Measurements from ENCODE around the gene CPLX3. TPM values are rescaled to one million over a fixed set of nuclear protein-coding genes. Genes with fewer than 3 reads are reported as not detected.
A peak's percentile ranks its signal among the peaks of the same experiment; 100 is the strongest.
"Not testable (repeated sequence)": the region's sequence is repeated elsewhere in the genome, so short reads cannot be mapped to it uniquely, and the experiment has no call there.

The CPLX3 gene
- total and polyA plus RNA-seq, 5 donors from 2014 or later, result 0.35 TPM; not detected in 4

- peak overlapping the region; percentile 95 for H3K27ac ChIP-seq (ENCODE audit: insufficient read depth, low read length, poor library complexity, severe bottlenecking)
- H3K4me3 ChIP-seq (ENCODE audit: low read depth, low read length), result peak overlapping the region; percentile 85
- Mint-ChIP-seq H3K4me1 (peaks cover 3 to 73% (median 40%) of the 10 kb centered on the region in 4 donors), H3K27me3 (peaks cover 12% of the 10 kb centered on the region), H3K27ac (peak overlapping the region; percentile 97 to 100 (median 99)), H3K4me3 (peak overlapping the region; percentile 89 to 98 (median 94)), H3K36me3 (peaks cover 13% of the 10 kb centered on the region)
- H3K4me1 ChIP-seq (ENCODE audit: control insufficient read depth, insufficient read depth, low read length, poor library complexity, severe bottlenecking), result peaks cover 90% of the 10 kb centered on the region
- DNase-seq; H3K9me3 Mint-ChIP-seq; H3K36me3 ChIP-seq (ENCODE audit: control insufficient read depth, insufficient read depth, low read length); H3K9me3 ChIP-seq (ENCODE audit: control insufficient read depth in 2 of 2, low read length in 2 of 2); ATAC-seq (ENCODE audit: low read depth in 2 of 2); H3K27me3 ChIP-seq (ENCODE audit: control insufficient read depth, insufficient read depth, low read length): not testable (repeated sequence)
Observed at GRCh38 chr15:74786081-74786480, 40.3 kb upstream of the CPLX3 start.

GRCh38 chr15:74786551-74787165, 39.8 kb upstream of the CPLX3 start:
- H3K27ac ChIP-seq (ENCODE audit: insufficient read depth, low read length, poor library complexity, severe bottlenecking), result peak overlapping the region; percentile 95
- Mint-ChIP-seq H3K27ac (peak overlapping the region; percentile 97 to 100 (median 99)), H3K4me3 (peak overlapping the region; percentile 89 to 98 (median 94)), H3K4me1 (peaks cover 7 to 74% (median 40%) of the 10 kb centered on the region in 4 donors), H3K9me3 (no peaks in the 10 kb centered on the region), H3K36me3 (peaks cover 15% of the 10 kb centered on the region), H3K27me3 (peaks cover 9% of the 10 kb centered on the region)
- no peaks in the 10 kb centered on the region for H3K36me3 ChIP-seq (ENCODE audit: control insufficient read depth, insufficient read depth, low read length)
- H3K27me3 ChIP-seq (ENCODE audit: control insufficient read depth, insufficient read depth, low read length), result no peaks in the 10 kb centered on the region
- ATAC-seq (ENCODE audit: low read depth in 2 of 2) (no peak), DNase-seq (peak in 1 of 3 donors; percentile 70)
- peak overlapping the region; percentile 85 for H3K4me3 ChIP-seq (ENCODE audit: low read depth, low read length)
- no peaks in the 10 kb centered on the region for H3K9me3 ChIP-seq (ENCODE audit: control insufficient read depth in 2 of 2, low read length in 2 of 2)
- peaks cover 90% of the 10 kb centered on the region for H3K4me1 ChIP-seq (ENCODE audit: control insufficient read depth, insufficient read depth, low read length, poor library complexity, severe bottlenecking)

GRCh38 chr15:74787251-74788041, 39.0 kb upstream of the CPLX3 start:
- peak; percentile 88 to 96 (median 96) for DNase-seq
- Mint-ChIP-seq H3K27me3 (peaks cover 9% of the 10 kb centered on the region), H3K4me1 (peaks cover 12 to 82% (median 47%) of the 10 kb centered on the region in 4 donors), H3K36me3 (peaks cover 20% of the 10 kb centered on the region), H3K27ac (peak overlapping the region; percentile 97 to 100 (median 99)), H3K4me3 (peak overlapping the region; percentile 89 to 98 (median 94)), H3K9me3 (no peaks in the 10 kb centered on the region)
- Histone ChIP-seq H3K27me3 (ENCODE audit: control insufficient read depth, insufficient read depth, low read length) (no peaks in the 10 kb centered on the region), H3K9me3 (ENCODE audit: control insufficient read depth in 2 of 2, low read length in 2 of 2) (no peaks in the 10 kb centered on the region), H3K27ac (ENCODE audit: insufficient read depth, low read length, poor library complexity, severe bottlenecking) (peak overlapping the region; percentile 95), H3K4me1 (ENCODE audit: control insufficient read depth, insufficient read depth, low read length, poor library complexity, severe bottlenecking) (peaks cover 97% of the 10 kb centered on the region), H3K36me3 (ENCODE audit: control insufficient read depth, insufficient read depth, low read length) (no peaks in the 10 kb centered on the region), H3K4me3 (ENCODE audit: low read depth, low read length) (peak overlapping the region; percentile 85)
- peak; percentile 79 to 81 for ATAC-seq (ENCODE audit: low read depth in 2 of 2)

- no peaks in the 10 kb centered on the region for H3K9me3 Mint-ChIP-seq
- Histone ChIP-seq H3K27ac (ENCODE audit: insufficient read depth, low read length, poor library complexity, severe bottlenecking) (peak overlapping the region; percentile 95), H3K36me3 (ENCODE audit: control insufficient read depth, insufficient read depth, low read length) (no peaks in the 10 kb centered on the region), H3K4me3 (ENCODE audit: low read depth, low read length) (peak overlapping the region; percentile 85), H3K9me3 (ENCODE audit: control insufficient read depth in 2 of 2, low read length in 2 of 2) (no peaks in the 10 kb centered on the region), H3K27me3 (ENCODE audit: control insufficient read depth, insufficient read depth, low read length) (no peaks in the 10 kb centered on the region), H3K4me1 (ENCODE audit: control insufficient read depth, insufficient read depth, low read length, poor library complexity, severe bottlenecking) (peaks cover 100% of the 10 kb centered on the region)
- peaks cover 12 to 89% (median 51%) of the 10 kb centered on the region in 4 donors for H3K4me1 Mint-ChIP-seq
- peak overlapping the region; percentile 97 to 100 (median 99) for H3K27ac Mint-ChIP-seq
- peaks cover 9% of the 10 kb centered on the region for H3K27me3 Mint-ChIP-seq
- H3K36me3 Mint-ChIP-seq, result peaks cover 20% of the 10 kb centered on the region
- DNase-seq, result no peak
- no peak for ATAC-seq (ENCODE audit: low read depth in 2 of 2)
- peak overlapping the region; percentile 89 to 98 (median 94) for H3K4me3 Mint-ChIP-seq
Observed at GRCh38 chr15:74788042-74788682, 38.3 kb upstream of the CPLX3 start.

- Histone ChIP-seq H3K4me1 (ENCODE audit: control insufficient read depth, insufficient read depth, low read length, poor library complexity, severe bottlenecking) (peaks cover 100% of the 10 kb centered on the region), H3K4me3 (ENCODE audit: low read depth, low read length) (peak overlapping the region; percentile 85), H3K36me3 (ENCODE audit: control insufficient read depth, insufficient read depth, low read length) (no peaks in the 10 kb centered on the region), H3K27ac (ENCODE audit: insufficient read depth, low read length, poor library complexity, severe bottlenecking) (peak overlapping the region; percentile 95), H3K27me3 (ENCODE audit: control insufficient read depth, insufficient read depth, low read length) (no peaks in the 10 kb centered on the region), H3K9me3 (ENCODE audit: control insufficient read depth in 2 of 2, low read length in 2 of 2) (no peaks in the 10 kb centered on the region)
- H3K4me3 Mint-ChIP-seq, result peak overlapping the region; percentile 89 to 98 (median 94)
- peak overlapping the region; percentile 97 to 100 (median 99) for H3K27ac Mint-ChIP-seq
- H3K36me3 Mint-ChIP-seq, result peaks cover 20% of the 10 kb centered on the region
- no peaks in the 10 kb centered on the region for H3K9me3 Mint-ChIP-seq
- peak; percentile 22 to 32 for ATAC-seq (ENCODE audit: low read depth in 2 of 2)
- H3K27me3 Mint-ChIP-seq, result peaks cover 9% of the 10 kb centered on the region
- H3K4me1 Mint-ChIP-seq, result peaks cover 12 to 94% (median 55%) of the 10 kb centered on the region in 4 donors
- peak; percentile 55 to 89 (median 77) for DNase-seq
Observed at GRCh38 chr15:74788683-74789151, 37.7 kb upstream of the CPLX3 start.

- Mint-ChIP-seq H3K27ac (peak overlapping the region; percentile 97 to 100 (median 99)), H3K4me1 (peaks cover 12 to 94% (median 56%) of the 10 kb centered on the region in 4 donors), H3K4me3 (peak overlapping the region; percentile 89 to 98 (median 94)), H3K27me3 (peaks cover 9% of the 10 kb centered on the region), H3K36me3 (peaks cover 20% of the 10 kb centered on the region), H3K9me3 (no peaks in the 10 kb centered on the region)
- H3K27ac ChIP-seq (ENCODE audit: insufficient read depth, low read length, poor library complexity, severe bottlenecking), result peak overlapping the region; percentile 95
- DNase-seq, result peak in 1 of 3 donors; percentile 79
- ATAC-seq (ENCODE audit: low read depth in 2 of 2), result no peak
- peaks cover 100% of the 10 kb centered on the region for H3K4me1 ChIP-seq (ENCODE audit: control insufficient read depth, insufficient read depth, low read length, poor library complexity, severe bottlenecking)
- peak overlapping the region; percentile 85 for H3K4me3 ChIP-seq (ENCODE audit: low read depth, low read length)
- H3K9me3 ChIP-seq (ENCODE audit: control insufficient read depth in 2 of 2, low read length in 2 of 2), result no peaks in the 10 kb centered on the region
- H3K27me3 ChIP-seq (ENCODE audit: control insufficient read depth, insufficient read depth, low read length), result no peaks in the 10 kb centered on the region
- H3K36me3 ChIP-seq (ENCODE audit: control insufficient read depth, insufficient read depth, low read length), result no peaks in the 10 kb centered on the region
Observed at GRCh38 chr15:74789171-74789631, 37.2 kb upstream of the CPLX3 start.

- peak overlapping the region; percentile 85 for H3K4me3 ChIP-seq (ENCODE audit: low read depth, low read length)
- DNase-seq, result peak in 1 of 3 donors; percentile 47
- peaks cover 9% of the 10 kb centered on the region for H3K27me3 Mint-ChIP-seq
Observed at GRCh38 chr15:74789741-74790079, 36.7 kb upstream of the CPLX3 start.

More at GRCh38 chr15:74789741-74790079, 36.7 kb upstream of the CPLX3 start:
- peak overlapping the region; percentile 89 to 98 (median 94) for H3K4me3 Mint-ChIP-seq
- peak overlapping the region; percentile 95 for H3K27ac ChIP-seq (ENCODE audit: insufficient read depth, low read length, poor library complexity, severe bottlenecking)
- peaks cover 14 to 95% (median 58%) of the 10 kb centered on the region in 4 donors for H3K4me1 Mint-ChIP-seq
- no peaks in the 10 kb centered on the region for H3K9me3 Mint-ChIP-seq
- H3K4me1 ChIP-seq (ENCODE audit: control insufficient read depth, insufficient read depth, low read length, poor library complexity, severe bottlenecking), result peaks cover 100% of the 10 kb centered on the region
- H3K36me3 Mint-ChIP-seq, result peaks cover 16% of the 10 kb centered on the region
- no peak for ATAC-seq (ENCODE audit: low read depth in 2 of 2)
- no peaks in the 10 kb centered on the region for H3K9me3 ChIP-seq (ENCODE audit: control insufficient read depth in 2 of 2, low read length in 2 of 2)
- H3K27me3 ChIP-seq (ENCODE audit: control insufficient read depth, insufficient read depth, low read length), result no peaks in the 10 kb centered on the region
- H3K36me3 ChIP-seq (ENCODE audit: control insufficient read depth, insufficient read depth, low read length), result no peaks in the 10 kb centered on the region
- H3K27ac Mint-ChIP-seq, result peak overlapping the region; percentile 97 to 100 (median 99)
